GM21515 (cell line): Measurements from ENCODE around the gene BMP6.
A peak's percentile ranks its signal among the peaks of the same experiment; 100 is the strongest.

Source experiments
- ATAC-seq: cut with Tn5 transposase; IDR thresholded peaks from one replicate; pipeline ENCODE4 v1.9.1; 2021; ENCODE audit not compliant: unreplicated experiment

The BMP6 gene

DNA sequence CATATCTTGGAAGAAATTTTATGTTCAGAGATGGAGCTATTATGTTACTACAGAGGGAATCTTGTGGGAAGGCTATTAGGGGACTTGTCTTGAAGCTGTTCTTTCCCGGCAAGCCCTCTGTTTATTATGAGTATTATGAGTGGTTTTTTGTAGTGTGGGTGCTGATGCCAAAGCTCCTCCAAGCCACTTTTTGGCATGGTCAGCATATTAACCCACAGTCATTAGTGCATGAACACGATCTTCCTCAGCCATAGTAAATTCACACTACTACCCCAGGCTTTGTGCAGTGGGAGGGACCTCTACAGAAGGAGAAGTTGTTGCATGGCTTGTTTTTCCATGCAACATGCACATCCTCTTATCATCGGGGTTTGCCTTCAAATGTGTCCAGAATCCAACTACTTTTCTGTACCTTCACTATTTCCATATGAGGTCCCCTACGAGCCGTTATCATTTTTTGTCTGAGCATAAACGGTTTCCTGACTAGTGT, 6.5 kb upstream of the BMP6 start:
- ATAC-seq = no peak

DNA sequence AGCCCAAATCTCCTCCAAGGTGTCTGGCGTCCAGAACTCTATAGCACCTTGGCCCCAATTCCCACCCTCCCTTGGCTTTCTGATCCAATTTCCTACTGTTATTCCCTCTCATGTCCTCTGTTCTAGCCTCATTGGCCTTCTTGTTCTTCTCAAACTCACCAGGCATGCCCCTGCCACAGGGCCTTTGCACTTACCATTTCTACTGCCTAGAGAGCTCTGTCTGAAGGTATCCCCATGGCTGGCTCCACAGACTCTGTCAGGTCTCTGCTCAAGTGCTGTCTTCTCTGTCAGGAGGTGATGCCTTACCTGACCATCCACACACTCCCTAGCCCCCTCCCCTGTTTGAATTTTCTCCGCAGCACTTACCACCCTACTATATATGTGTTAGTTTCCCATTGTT, 5.6 kb upstream of the BMP6 start:
- no peak for ATAC-seq

DNA sequence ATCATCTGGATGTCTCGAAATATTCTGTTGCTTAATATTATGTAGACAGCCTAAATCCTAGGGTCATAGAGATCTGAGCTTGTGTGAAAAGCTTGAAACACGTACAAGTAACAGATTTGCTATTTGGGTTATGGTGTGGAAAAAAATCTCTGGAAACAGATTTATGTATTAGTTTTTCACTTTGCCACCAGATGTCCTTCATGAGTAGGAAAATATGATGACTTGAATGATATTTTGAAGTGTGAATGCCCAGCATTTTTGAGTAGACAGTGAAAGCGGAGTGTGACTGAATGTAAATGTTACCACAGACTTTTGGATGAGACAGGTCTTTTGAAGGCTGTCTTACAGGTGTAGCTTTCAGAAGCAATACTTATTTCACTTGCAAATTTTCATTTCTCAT, 4.2 kb upstream of the BMP6 start:
- no peak for ATAC-seq

DNA sequence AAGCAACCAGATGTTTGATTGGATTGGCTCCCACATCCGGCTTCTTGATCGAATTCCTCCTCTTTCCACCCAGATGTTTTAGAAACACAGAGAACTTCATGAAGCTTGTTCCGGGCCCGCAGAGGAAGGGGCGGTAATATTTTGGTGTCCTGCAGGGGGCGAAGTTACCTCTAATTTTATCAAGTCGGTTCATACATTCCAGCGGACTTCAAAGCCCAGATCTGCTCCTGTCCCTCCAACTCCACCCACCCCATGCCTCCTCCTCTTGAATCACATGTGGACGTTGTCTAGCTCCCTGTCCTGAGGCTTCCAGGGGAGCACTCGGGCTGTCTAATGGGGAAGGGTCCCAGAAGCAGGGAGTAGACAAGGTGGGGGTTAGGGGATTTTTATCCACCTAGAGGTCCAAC, 2.9 kb upstream of the BMP6 start:
- no peak for ATAC-seq

DNA sequence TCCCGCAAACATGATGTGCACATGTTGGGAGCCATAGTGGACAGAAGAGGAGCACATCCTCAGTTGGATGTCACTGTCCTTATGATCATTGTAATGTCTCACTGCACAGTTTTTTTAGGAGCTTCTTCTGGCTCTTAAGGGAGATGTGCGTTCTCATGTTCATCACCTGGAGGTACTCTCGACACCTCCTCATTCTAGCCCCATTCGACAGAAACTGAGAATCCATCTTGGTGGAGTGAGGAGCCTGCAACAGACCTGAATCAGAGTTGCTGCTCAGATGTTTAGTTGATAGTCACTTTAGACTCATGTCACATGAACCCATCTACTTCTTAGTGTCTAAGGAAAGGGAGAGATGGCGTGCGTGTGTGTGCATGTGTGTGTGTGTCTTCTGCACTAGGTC, 2.3 kb upstream of the BMP6 start:
- ATAC-seq = no peak

DNA sequence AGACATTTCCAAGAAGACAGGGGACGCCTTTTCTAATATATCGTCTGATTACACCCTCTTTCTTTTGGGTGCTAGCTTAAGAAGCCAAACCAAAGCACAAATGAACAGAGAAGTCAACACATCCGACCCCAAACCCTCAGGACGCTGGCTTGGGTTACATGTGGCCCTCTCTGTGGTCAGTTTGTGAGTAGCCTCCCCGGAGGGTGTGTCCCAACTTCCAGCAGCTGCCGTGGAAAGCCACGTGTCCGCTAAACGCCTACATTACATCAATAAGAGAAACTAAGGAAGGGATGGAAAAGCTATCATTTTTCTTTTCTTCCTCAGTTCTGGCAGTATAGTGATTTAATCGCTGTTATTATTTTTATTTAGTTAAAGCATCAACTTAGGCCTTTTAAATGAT, 487 bp upstream of the BMP6 start:
- ATAC-seq = no peak

DNA sequence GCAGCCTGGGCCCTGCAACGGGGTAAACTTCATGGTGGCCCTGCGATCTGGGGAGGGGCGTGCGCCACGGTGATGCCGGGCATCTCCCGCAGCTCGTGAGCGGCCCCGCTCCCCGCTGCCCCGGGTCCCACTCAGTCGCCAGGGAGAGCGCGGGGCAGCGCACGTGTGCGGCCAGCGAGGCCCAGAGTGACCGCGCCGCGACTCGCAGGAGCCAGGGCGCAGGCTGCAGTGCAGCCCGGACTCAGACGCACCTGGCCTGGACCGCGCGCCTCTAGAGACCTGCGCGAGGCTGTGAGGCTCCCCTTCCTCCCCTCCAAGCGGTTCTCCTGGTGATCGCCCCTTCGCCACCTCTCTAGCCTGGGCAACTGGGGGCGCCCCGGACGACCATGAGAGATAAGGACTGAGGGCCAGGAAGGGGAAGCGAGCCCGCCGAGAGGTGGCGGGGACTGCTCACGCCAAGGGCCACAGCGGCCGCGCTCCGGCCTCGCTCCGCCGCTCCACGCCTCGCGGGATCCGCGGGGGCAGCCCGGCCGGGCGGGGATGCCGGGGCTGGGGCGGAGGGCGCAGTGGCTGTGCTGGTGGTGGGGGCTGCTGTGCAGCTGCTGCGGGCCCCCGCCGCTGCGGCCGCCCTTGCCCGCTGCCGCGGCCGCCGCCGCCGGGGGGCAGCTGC, 652 bp downstream of the BMP6 start:
- peak; percentile 23 for ATAC-seq

DNA sequence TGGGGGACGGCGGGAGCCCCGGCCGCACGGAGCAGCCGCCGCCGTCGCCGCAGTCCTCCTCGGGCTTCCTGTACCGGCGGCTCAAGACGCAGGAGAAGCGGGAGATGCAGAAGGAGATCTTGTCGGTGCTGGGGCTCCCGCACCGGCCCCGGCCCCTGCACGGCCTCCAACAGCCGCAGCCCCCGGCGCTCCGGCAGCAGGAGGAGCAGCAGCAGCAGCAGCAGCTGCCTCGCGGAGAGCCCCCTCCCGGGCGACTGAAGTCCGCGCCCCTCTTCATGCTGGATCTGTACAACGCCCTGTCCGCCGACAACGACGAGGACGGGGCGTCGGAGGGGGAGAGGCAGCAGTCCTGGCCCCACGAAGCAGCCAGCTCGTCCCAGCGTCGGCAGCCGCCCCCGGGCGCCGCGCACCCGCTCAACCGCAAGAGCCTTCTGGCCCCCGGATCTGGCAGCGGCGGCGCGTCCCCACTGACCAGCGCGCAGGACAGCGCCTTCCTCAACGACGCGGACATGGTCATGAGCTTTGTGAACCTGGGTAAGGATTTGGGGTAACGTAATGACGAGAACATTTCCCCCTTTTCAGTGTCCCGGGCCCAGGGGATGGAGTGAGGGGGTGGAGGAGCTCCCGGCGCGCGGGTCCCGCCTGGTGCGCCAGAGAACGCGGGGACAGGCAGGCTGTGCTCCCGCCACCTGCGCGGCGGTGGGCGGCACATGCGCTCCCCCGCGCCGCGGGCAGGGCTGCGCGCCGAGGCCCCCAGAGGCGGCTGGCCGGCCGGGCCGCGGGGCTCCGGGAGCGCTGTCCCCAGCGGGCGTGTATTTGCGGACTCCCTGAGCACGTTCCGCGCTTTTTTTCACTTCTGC, 1.4 kb downstream of the BMP6 start:
- peak; percentile 8 for ATAC-seq

DNA sequence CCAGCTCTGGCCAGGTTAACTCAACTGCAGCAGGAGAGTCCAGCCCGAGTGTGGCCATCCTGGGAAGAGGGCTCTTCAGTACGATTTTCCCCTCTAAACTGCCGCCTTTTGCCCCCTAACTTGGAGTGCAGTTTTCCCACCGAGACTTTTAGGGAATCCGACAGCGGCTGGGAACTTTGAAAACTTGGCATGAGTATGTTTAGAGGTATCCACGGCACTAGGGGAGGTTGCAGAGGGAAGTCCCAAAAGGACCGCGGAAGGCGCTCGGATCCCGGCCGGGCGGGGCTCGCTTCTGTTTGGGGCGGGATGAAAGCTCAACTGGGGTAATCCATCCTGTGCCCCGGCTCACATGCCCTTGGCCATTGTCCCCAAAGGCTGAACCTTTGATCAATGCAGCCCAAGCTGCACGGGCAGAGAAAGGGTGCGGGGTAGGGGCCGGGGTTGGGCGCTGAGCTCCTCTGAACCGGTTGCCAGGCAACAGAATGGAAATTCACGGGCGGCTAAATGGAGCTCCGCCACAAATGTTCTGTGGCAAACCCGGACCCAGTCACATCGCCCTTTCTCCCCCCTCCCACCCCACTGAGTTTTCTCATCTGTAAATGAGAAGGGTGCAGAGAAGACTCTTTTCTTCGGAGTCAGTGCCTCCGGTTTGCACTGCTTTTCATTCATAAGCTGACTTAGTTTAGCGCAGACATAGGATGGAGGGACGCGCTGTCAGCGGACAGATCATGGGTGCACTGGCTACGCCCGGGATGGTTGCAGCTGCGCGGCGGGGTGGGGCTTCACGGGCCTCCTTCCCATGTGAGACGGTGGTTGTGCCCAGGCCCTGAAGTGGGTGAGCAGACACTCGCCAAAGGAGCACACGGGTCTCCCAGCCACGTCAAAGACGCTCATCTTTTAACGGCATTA, 2.3 kb downstream of the BMP6 start:
- no peak for ATAC-seq

DNA sequence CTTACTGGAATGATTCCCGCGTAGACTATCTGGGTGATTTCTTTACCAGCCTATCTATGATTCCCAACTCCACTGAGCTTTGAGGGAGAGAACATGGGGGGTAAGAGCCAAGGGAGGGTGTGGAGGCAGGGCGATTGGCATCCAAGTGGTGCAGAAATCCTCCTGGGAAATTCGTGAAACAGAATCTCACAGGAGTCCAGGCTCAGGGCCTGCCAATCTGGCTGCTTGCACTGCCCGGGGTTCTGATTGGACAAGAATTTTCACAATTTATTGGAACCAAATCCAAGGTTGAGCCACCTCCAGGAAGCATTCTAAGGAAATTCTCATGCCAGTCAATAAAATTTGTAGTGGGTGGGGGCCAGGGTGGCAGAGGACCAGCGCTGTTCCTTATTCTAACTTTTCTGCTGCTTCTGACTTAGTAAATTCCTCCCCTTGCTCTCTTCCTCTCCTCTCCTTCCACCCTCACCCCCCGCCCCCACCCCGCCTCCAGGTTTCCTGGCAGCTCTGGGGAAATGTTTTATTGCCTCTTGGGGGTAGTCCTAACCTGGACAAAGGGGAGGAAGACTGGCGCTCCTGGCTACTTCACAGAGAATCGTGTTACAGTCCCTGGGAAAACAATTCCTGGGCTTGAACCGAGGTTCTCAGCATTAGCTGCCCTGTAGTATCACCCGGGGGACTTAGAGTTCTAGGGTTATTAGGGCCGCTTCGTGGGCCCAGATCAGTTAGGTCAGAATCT, 3.1 kb downstream of the BMP6 start:
- no peak for ATAC-seq

DNA sequence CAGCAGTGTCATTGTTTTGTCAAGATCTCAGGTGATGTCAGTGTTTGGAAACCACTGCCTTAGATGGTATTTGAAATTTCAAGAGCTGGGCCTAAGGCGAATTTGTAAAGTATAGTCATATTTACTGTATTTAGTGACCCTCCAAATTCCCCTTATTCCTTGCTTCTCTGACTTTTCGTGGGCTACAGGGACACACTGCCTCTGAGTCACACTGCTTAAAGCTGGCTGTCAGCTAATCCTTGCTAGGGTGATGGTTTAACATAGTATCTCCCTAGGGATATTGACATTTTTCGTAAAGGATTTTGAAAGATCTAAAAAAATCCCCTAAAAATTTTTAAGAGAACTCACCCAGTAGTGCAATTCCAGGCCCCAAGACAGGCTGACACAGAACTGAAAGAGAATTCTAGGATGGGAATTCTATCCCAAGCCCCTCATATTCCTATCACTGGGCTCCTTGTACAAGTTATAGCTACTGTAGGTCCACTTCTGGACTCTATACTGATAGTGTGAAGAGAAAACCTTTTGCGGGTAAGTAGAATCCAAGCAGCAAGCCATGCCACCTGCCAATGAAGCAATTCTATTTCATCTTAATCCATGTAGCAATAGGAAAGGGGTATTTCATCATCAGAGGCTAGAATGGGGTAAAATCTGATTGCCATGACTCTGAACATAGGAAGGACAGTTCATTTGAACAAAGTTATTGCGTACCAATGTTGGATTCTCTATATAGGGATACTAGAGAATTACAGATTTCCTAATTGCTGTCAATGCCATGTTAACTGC, 4.3 kb downstream of the BMP6 start:
- ATAC-seq = no peak

DNA sequence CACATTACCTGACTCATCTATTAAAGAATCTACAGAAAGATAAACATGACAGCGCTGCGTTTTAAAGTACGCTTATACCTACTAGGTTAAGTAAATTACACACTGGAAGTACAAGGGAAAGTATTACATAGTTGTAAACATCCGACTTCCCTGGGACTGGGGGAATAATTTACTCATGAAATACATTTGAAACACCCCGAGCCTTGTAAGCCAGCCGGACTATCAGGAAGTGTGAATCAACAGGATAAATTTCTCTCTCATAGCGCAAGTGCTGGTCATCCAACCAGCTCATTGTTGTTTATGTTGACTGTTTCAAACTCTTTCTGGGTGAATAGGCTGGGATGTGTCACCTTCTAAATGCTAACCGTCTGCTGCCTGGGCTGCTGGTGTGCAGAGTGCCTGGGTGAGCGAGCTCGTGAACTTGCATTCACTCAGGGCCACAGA, 4.9 kb downstream of the BMP6 start:
- ATAC-seq = no peak

DNA sequence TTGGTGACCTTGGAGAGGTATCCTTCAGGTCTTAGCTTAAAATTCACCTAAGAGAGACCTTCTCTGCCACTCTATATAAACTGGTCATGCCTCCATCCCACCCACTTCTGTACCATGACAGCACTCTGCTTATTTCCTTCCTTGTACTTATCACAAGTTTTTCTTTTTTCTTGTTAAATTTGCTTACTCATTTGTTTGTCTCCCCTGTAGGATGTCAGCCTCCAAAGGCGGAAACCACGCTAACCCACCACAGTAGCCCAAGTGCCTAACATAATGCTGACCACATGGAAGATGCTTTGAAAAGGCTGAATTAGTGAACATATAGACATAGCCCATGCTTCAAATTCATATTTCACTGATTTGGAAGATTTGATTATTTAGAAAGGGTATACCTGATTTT, 5.4 kb downstream of the BMP6 start:
- ATAC-seq = no peak

DNA sequence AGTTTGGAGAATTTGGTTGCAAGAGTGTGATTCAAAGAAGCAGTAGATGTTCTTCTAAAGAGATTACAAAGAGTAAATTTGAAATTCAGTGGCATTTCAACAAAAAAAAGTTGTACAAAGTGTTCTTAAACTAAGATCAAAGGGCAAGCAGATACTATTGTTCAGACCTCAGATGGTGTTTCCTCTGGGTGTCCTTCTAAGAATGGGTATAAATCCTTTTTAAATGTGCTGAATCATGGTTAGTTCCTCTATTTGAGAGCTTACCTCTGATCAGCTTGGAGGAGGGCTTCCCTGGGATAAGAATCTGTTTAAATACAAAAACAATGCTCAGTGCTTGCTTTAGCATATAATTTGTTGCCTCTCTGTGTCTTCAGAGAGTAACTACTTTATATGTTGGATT, 6.3 kb downstream of the BMP6 start:
- no peak for ATAC-seq

DNA sequence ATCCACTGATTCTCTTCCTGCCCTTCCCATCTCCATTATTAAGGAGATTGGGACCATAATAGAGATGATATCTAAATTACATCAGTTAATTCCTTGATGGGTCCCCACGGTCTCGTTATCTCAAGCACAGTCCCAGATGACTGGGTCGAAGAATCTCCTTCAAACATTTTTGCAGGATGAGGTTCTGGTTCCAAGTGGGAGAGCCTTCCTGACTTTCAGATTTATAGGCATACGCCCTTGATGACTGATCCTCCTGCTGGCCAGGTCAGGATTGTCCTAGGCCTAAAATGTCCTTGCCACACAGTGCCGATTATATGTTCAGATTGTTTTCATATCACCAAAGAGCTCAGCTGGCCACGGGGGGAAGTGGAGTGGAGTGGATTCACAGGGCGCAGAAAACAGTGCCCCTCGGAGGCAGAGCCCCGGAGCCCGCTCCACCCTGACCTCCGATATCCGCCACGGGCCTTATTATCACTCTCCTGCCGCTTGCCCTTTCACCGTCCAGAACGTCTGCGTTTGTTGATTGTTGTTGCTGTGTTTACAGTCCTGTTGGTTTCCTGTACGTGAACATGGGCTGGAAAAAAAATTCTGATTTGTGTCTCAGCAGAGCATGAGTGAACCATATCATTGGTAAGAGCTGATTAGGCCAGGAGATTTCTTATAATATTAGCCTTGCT, 8.9 kb downstream of the BMP6 start:
- ATAC-seq = no peak

DNA sequence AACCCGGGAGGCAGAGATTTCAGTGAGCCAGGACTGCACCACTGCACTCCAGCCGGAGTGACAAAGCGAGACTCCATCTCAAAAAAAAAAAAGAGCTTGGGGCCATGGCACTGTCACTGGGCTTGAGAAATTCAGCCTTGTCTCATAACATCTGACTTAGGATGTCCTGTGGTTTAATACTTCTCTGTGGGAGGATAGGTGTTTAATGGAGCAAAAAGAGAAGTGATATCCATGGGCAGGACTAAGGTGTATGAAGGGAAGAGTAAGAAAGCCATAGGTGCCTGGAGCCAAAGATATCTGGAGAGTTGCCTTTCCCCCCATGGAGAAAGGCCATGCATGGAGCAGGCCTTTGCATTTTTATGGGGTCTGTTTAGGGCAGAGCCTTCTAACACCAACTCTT, 11.2 kb downstream of the BMP6 start:
- ATAC-seq = no peak

DNA sequence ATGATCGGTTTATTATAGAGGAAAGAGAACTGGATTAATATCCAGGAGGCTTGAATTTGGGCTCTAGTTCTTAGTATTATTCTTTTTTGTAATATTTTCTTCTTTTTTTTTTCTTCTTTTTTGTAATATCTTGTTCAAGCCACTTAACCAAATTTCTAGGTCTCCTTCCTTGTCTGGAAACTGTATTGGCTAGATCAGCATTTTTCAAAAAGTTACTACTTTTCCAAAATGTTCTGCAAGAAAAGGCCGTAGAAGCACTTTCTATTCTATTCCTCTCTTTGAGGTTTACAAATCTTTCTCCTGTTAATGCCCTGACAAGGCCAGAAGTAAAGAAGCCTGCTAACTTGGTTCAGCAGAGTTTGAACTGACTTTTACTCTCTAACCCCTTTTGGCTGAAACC, 12.0 kb downstream of the BMP6 start:
- ATAC-seq = no peak

DNA sequence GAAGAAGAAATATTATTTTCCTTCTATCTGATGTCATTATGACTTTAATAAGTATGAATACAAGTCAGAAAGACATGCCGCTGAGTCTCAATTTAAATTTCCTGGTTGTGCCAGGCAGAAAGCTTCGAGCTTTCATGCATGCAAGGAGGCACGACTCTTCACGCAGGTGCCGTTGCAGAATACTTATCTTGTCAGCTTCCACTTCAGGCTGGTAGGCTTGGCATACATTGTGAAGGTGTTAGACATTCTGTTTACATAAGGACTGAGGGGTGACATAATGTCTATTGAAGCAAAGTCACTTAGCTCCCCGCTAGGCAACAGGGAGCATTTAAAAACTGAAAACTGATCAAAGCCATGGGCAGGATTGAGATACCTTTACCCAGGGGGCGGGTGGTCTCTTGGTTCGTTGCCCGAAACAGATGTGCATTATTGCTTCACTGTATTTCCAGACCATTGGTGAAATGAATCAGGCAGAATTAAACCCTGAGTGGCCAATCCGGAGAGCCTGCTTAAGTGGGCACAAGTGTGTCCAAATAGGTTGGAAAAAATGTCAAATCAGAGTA, 16.4 kb downstream of the BMP6 start:
- ATAC-seq = no peak

DNA sequence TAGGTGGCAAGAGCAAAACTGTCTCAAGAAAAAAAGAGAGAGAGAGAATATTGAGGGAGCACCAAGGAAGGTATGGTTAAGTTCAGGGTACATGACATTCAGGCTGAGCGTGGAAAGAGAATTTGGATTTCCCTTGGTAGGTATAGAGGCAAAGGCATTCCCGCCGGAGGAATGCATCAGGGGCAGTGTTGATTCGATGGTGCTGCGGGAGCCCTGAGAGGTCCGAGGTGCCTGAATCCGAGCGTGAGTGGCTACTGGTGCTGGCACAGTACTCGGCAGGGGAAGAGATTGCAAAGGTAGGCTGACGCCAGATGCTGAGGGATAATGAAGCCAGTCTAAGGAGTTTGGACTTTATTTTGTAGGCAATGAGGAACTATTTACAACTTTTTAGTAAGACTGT, 20.0 kb downstream of the BMP6 start:
- ATAC-seq = no peak
